ENCODE results near the gene LRBA.

Gene LRBA

GRCh38 chr4:150348079-150348478 lies 667.0 kb downstream of the LRBA start:
- no peak for DNase-seq

GRCh38 chr4:150345207-150345744 lies 669.8 kb downstream of the LRBA start:
- peak in 1 of 2 experiments; percentile 32 for DNase-seq

- DNase-seq = no peak
These were observed 671.3 kb downstream of the LRBA start for GRCh38 chr4:150343796-150344195.

DNA sequence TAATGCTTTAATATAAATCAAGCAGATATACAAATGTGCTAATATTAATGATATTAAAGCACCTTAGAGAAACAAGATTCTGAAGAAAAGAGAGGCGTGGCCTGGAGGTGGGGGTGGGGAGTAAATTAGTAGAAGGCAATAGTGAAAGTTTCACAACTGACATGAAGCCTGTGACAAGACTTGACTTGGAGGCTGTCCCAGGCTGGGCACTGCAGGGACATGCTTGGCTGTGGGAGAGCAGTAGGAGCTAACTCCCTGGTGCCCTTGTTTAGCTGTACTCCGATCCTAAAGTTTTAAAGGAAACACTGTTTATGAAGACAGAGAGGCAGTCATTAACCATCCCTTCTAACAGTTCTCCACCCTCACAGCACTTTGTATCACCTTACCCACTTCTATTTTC lies 672.1 kb downstream of the LRBA start:
- DNase-seq = no peak

DNA sequence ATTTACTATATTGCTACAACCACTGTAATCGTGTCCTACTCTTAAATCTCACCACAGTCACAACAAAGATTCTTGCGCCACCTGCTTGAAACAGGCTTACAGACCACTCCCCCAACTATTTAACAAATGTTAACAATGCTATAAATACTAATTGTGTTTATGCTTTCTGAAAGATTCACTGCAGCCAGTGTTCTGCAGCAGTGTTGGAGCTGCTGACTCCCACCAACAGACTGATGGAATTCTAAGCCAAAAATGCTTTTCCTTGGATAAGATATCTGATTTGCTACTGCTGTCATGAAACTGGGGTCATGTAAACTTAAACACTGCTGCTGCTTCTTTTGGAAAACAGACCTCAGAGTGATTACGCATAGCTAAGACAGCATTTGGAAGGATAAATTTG lies 677.4 kb downstream of the LRBA start:
- DNase-seq = no peak

GRCh38 chr4:150336676-150337412 lies 678.2 kb downstream of the LRBA start:
- no peak for DNase-seq

DNA sequence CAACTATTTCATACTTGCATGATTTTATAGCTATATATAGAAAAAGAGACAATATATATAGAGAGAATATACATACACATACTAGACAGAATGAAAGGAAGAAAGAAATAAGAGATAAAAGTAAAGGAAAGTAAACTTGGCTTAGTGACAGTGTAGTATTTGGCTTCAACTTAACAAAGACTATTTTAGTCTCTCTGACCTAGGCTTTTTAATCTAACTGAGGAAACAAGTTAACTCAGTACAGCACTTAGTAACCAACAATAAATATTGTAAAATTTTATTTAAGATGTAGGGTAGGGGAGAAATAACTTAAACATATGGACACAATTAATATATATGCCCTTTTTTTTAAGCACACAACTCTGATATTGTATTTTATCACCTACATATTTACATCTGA lies 682.1 kb downstream of the LRBA start:
- DNase-seq = no peak

GRCh38 chr4:150332086-150332485 lies 683.0 kb downstream of the LRBA start:
- DNase-seq = no peak

- DNase-seq = no peak
These were observed 685.7 kb downstream of the LRBA start for GRCh38 chr4:150329373-150329772.

DNA sequence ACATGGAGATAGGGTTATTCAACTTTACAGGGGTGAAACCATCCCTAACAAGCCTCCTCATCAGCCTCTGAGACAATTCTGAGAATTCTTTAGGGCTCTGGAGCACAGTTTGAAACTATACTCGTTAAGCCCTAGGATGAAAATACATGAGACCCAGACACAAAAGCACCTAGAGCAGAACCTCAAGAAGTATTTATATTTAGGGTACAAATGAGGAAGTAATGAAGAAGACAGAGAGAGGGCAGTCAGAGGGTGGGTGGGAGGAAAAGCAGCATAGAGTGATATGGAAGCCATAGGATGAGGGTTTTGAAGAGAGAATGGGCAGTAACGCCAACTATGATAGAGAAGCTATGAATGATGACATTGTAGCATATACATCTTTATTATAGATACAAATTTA lies 686.6 kb downstream of the LRBA start:
- no peak for DNase-seq

DNA sequence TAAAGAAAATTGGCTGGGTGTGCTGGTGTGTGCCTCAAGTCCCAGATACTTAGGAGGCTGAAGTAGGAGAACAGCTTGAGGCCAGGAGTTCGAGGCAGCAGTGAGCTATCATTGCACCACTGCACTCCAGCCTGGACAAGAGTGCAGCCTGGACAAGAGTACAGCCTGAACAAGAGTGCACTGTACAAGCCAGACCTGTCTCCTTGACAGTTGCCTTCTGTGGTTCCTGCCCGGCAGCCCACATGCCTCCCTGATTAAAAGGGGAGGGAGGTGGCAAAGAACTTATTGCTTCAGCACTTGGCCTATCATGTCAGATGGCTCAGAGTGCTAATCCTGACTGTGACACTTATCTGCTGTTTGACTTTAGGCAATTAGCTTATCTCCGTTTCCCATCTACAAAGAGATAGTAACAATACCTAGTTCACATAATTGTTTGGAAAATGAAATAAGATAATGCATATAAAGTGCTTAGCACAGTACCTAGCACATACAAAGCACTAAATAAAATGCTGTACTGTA lies 687.8 kb downstream of the LRBA start:
- peak in 1 of 2 experiments; percentile 6 for DNase-seq

DNA sequence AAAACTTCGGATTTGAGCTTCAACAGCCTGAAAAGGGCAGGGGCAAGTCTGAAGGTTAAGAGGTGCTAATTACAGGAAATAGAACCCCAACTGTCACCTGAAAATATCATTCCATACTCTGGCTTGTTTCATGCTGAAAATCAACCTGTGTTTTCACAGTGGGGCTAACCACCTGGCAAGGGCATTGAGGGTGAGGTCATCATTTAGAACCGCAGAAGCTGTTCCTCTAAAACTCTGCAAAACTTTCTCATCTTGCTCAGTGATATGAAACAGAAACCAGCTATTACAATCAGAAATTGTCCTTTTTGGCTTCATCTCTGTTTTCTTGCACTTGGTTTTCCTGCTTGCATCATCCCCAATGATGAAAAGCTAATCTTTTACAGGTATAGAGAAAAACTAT lies 689.2 kb downstream of the LRBA start:
- DNase-seq = no peak

DNA sequence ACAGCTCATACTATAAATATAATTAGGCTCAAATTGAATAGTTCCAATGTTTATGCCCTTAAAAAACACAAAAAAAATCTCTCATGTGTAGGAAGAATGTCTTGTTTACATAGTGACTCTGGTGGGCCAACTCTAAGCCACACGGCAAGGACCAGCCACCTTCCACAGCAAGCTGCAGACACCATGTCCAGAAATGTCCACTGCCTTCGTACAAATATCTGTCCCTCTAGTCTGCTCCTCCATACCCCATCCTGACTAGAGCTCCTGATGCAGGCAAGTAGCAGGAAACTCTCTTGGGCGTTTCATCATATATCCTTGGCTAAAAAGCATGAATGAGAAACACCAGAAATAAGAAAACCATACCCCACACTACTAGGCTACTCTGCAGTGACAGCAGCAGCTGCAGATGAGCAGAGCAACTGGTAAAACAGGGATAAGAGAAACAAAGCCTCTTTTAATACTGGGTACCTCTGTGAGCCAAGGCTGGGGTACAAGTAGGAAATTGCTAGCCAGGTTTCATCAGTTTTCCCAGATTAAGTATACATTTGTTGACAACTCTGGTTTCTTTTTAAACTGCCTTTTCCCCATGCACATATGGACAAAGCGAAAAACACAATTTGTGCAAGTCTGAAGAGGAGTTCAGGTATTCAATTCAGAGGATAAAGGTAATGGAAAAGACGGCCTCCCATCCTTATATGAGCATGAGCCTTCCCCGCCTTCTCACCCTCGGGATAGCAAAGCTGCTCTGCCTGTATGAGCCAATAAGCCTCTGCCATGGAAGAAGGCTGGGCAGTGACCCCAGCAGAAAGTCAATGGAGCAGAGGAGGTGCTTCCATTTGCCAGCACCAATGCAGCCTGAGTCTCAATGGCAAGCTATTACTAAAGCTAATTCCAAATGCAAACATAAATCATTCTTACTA lies 691.4 kb downstream of the LRBA start:
- no peak for DNase-seq

GRCh38 chr4:150322646-150323045 lies 692.4 kb downstream of the LRBA start:
- DNase-seq = no peak

DNA sequence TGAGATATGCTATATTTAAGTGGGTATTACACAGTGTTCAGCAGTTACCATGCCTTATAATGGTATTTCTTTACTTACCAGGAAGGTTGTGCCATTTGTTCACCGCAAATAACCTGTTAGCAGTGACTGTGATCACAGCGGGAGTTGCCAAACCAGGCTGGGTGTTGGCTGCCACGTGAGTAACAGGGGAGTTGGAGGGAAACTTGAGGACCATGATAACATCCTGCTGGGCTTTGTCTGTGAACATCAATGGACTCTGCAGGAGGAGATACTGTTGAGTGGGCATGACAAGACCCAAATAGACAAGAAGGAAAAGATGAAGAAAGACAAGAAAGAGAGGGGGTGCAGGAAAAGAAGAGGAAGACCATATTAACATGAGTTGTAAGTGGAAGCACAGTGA lies 694.0 kb downstream of the LRBA start:
- no peak for DNase-seq

GRCh38 chr4:150318971-150319370 lies 696.1 kb downstream of the LRBA start:
- no peak for DNase-seq

DNA sequence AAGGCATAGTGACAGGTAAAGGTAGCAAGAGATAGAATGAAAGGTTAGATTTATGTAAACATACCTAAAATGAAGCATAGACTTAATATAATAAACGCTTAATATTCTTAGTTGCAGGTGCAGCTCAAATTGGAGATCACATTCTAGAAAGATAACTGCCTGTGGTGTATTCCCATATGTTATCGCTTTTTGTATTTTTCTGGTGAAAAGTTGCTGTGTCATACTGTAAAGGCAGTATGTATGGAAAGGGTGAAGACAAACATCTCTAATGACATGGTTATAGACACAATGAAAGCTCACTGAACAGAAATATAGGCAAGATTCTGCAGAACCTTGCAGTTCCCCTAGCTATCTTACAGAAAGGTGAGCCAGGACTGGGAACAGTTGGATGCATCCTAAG lies 696.6 kb downstream of the LRBA start:
- DNase-seq = no peak

DNA sequence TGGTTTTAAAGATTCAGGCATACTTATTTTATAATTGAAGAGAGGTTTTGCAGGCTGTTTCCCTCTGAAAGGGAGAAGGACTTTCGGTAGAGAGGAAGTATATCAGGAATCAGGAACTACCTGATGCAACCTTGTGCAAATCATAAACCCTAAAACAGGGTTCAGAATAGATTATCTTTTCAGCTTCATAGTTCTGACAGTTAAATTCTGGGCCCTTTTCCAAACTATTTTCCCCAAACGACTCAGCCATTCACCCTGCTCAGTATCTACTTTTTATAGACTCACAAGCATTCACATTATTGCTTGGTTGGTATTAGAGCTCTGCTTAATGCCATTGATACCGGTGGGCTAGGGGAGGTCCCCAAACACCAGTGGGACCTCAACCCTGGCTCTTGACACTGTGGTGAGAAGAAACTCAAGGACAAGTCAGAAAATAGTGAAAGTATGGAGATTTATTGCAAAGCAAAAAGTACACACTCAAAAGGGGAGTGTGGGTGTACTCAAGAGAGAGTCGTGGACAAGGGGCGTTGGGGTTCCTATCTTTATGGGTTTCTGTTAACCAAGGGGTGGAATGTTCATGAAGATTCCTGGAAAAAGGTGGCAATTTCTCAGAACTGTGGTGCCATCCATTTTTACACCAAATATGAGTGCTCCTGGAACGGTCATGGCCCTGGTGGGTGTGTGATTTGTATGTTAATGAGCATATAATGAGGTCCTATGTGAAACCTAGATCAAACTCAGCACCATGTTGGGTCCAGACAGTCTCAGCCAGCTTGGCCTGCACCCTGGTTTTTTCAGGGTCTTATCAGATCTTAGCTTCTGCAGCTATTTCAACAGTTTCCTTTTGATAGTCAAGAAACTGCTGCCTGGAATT lies 698.5 kb downstream of the LRBA start:
- no peak for DNase-seq

- DNase-seq = peak; percentile 37 to 60
These were observed 699.4 kb downstream of the LRBA start for GRCh38 chr4:150315691-150316090.

DNA sequence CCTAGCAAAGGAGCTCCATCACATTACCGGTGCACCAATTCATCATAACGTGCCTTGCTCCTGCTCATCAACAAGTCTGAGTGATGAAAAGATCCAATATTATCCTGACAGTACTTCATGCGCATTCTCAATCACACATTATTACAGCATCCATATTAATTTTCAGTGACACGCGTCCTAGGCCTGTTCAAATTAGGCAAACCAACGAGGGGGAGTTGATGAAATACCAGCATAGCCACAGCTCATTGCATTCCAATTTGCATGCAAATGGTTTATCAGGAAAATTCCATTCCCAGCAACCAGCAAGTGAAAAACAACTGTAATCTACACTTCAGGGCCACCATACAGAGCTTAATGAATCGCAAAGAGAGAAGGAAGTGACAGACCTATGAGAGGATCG lies 699.9 kb downstream of the LRBA start:
- peak; percentile 42 to 83 for DNase-seq

DNA sequence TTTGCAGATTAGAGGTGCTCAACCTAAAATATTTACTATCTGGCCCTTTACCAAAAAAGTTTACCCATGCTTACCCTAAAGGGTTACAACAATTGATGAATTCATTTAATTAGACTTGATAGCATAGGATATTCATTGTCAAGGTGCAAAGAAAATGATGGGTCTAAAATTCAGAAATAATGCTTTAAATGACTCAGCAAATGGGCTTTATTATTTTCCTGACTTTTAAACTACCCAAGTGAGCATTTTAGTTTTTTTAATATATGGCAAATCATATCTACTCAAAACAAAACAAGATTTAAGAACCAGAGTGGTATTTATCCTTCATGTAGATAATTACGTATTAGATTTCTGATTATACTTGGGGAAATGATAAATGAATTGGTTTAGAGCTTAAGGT lies 701.1 kb downstream of the LRBA start:
- no peak for DNase-seq

DNA sequence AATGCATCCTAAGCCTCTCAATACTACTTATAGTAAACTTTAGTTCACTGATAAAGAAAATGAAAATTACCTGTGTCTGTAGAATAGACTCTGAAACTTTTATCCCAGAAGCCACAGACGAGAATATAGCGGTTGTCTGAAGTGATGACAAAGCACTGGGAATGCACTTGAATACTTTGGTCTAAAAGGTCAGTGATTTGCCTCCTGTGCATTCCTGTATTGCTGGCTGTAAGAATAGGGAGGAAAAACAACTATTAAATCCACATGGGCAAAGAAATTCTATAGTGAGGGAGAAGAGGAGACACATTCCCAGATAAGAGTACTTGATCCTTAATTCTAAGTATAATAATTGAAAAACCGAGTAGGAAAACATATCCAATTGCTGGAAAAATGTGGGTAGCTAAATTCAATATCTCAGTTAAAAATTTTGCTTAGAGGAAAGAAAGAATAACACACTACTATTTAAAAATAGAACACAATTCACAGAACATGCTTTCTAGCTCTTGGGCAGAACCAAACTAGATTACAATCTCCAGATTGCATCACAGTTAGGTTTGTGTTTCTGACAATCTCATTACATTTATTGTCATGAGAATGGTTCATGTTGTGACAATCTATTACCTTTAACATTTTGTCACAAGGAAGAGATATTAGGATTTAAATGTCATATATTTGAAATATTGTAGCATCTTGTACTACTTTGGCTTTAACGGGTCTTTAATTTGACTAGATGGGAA lies 704.8 kb downstream of the LRBA start:
- no peak for DNase-seq

Data from NCI-H524 (cell line).